ENCODE results near the gene RHEX.

GRCh38 chr1:206114692-206115640, 62.0 kb downstream of the RHEX start:
- no peak for TF ChIP-seq POLR2A (IDR thresholded peaks at IDR 0.05)
- TF ChIP-seq, protein P1, sequence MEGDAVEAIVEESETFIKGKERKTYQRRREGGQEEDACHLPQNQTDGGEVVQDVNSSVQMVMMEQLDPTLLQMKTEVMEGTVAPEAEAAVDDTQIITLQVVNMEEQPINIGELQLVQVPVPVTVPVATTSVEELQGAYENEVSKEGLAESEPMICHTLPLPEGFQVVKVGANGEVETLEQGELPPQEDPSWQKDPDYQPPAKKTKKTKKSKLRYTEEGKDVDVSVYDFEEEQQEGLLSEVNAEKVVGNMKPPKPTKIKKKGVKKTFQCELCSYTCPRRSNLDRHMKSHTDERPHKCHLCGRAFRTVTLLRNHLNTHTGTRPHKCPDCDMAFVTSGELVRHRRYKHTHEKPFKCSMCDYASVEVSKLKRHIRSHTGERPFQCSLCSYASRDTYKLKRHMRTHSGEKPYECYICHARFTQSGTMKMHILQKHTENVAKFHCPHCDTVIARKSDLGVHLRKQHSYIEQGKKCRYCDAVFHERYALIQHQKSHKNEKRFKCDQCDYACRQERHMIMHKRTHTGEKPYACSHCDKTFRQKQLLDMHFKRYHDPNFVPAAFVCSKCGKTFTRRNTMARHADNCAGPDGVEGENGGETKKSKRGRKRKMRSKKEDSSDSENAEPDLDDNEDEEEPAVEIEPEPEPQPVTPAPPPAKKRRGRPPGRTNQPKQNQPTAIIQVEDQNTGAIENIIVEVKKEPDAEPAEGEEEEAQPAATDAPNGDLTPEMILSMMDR (IDR thresholded peaks at IDR 0.05), result no peak
- no peak for TF ChIP-seq POLR2AphosphoS5 (IDR thresholded peaks at IDR 0.05)
- no peak for TF ChIP-seq EP300 (IDR thresholded peaks at IDR 0.05)

Measured in upper lobe of left lung (tissue), 4 donors.